Cardiac muscle cell (in vitro differentiated cells and primary cell): ENCODE measurements around the gene TMEM273. TPM values are rescaled to one million over a fixed set of nuclear protein-coding genes. Genes with fewer than 3 reads are reported as not detected.

ENCODE experiments used
- DNase-seq, 2 donors: peaks; one replicate each; pipeline versions ENCODE4 v3.0.0 to v3.0.0-alpha.2; 2010 to 2017; ENCODE audit warnings: low read depth in 1 of 2, low spot score in 1 of 2
- H3K27ac ChIP-seq: fragments of 200-600 bp; sonication (generic); 2 replicates; pipeline ENCODE4 v1.5.1; 2016
- H3K27me3 ChIP-seq: fragments of 200-600 bp; sonication (generic); 2 replicates; pipeline ENCODE4 v1.6.0; 2016; ENCODE audit warnings: control low read depth
- H3K36me3 ChIP-seq: fragments of 200-600 bp; sonication (generic); 2 replicates; pipeline ENCODE4 v1.5.1; 2016; ENCODE audit warnings: control low read depth
- H3K4me1 ChIP-seq: fragments of 200-600 bp; sonication (generic); 2 replicates; pipeline ENCODE4 v1.8.1; 2017; ENCODE audit warnings: low read depth, mild to moderate bottlenecking, mixed run types
- H3K4me3 ChIP-seq: fragments of 200-600 bp; sonication (generic); 2 replicates; pipeline ENCODE4 v1.5.1; 2016; ENCODE audit warnings: mild to moderate bottlenecking
- H3K9me3 ChIP-seq: fragments of 200-600 bp; sonication (generic); 2 replicates; pipeline ENCODE4 v1.5.1; 2017; ENCODE audit warnings: low read depth, mild to moderate bottlenecking, control low read depth
- polyA plus RNA-seq: library from polyadenylated mRNA; unstranded; fragments of >200 nt; fragmentation: Nextera tagmentation; extraction: Ambion mirVana; gene quantifications from 2 replicates; pipeline ENCODE4 v1.2.1, GENCODE V29; 2016
- total RNA-seq: library from RNA; depleted of rRNA; stranded (reverse); fragments of >200 nt; gene quantifications from 2 replicates; pipeline ENCODE4 v1.2.3, GENCODE V29; 2016
- TF ChIP-seq, protein P1 (sequence below): IDR thresholded peaks from 2 replicates; pipeline ENCODE4 v1.5.1; 2012; ENCODE audit warnings: low read depth, mild to moderate bottlenecking, low read length

Gene TMEM273
- total and polyA plus RNA-seq, 2 experiments from 2014 or later, result not detected

DNA sequence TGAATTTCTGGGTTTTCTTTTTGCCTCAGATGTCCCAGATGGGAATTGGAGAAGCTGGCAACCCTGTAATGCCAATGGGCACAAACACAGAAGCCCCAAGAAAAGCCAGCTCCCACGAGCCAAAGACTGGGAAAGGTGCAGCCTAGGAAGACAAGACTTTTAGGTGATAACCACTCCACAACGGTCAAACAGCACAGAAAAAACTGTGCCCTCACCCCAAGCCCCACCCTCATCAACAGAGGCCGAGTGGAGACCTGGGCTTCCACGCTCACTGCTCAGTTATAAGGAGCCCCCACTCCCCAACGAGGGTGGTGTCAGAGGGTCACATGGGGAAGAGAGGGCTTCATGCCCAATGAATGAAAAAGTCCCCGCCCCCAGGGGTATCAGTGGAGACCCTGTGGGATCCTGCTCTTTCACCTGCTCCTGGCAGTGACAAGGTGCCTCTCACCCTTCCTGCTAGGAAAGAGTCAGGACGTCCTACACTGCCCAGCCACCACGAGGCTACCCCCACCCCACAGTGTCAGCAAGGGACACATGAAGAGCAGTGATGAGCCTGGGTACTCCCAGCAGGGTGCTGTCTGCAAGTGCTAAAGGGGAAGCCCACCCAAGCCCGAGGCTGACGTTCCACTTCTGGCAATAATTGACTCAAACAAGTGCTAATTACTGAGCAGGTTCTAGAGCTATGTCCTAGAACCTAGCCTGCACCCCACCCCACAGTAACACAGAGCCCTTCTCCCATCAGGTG lies 8.3 kb downstream of the TMEM273 start:
- Histone ChIP-seq H3K27me3 (no peaks in the 10 kb centered on the region), H3K36me3 (no peaks in the 10 kb centered on the region), H3K4me3 (no peak overlapping the region), H3K9me3 (no peaks in the 10 kb centered on the region), H3K27ac (no peak overlapping the region), H3K4me1 (no peaks in the 10 kb centered on the region)
- no peak for DNase-seq
- TF ChIP-seq, protein P1, sequence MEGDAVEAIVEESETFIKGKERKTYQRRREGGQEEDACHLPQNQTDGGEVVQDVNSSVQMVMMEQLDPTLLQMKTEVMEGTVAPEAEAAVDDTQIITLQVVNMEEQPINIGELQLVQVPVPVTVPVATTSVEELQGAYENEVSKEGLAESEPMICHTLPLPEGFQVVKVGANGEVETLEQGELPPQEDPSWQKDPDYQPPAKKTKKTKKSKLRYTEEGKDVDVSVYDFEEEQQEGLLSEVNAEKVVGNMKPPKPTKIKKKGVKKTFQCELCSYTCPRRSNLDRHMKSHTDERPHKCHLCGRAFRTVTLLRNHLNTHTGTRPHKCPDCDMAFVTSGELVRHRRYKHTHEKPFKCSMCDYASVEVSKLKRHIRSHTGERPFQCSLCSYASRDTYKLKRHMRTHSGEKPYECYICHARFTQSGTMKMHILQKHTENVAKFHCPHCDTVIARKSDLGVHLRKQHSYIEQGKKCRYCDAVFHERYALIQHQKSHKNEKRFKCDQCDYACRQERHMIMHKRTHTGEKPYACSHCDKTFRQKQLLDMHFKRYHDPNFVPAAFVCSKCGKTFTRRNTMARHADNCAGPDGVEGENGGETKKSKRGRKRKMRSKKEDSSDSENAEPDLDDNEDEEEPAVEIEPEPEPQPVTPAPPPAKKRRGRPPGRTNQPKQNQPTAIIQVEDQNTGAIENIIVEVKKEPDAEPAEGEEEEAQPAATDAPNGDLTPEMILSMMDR, result no peak

GRCh38 chr10:49178489-49179471 lies 9.4 kb downstream of the TMEM273 start:
- TF ChIP-seq, protein P1, result no peak
- Histone ChIP-seq H3K27me3 (no peaks in the 10 kb centered on the region), H3K4me3 (no peak overlapping the region), H3K9me3 (no peaks in the 10 kb centered on the region), H3K4me1 (no peaks in the 10 kb centered on the region), H3K36me3 (no peaks in the 10 kb centered on the region), H3K27ac (no peak overlapping the region)
- DNase-seq, result no peak

GRCh38 chr10:49177391-49178355 lies 10.5 kb downstream of the TMEM273 start:
- no peaks in the 10 kb centered on the region for H3K27me3 ChIP-seq
- H3K4me3 ChIP-seq, result no peak overlapping the region
- no peaks in the 10 kb centered on the region for H3K4me1 ChIP-seq
- peak in 1 of 2 donors; percentile 73 for DNase-seq
- TF ChIP-seq, protein P1, result no peak
- no peaks in the 10 kb centered on the region for H3K9me3 ChIP-seq
- H3K27ac ChIP-seq, result no peak overlapping the region
- no peaks in the 10 kb centered on the region for H3K36me3 ChIP-seq

- Histone ChIP-seq H3K4me3 (no peak overlapping the region), H3K4me1 (no peaks in the 10 kb centered on the region), H3K9me3 (no peaks in the 10 kb centered on the region), H3K36me3 (no peaks in the 10 kb centered on the region), H3K27ac (no peak overlapping the region), H3K27me3 (no peaks in the 10 kb centered on the region)
- DNase-seq, result no peak
- TF ChIP-seq, protein P1, result no peak
Observed at GRCh38 chr10:49176310-49177268, 11.6 kb downstream of the TMEM273 start.
